Inflammatory macrophage treated with lipopolysaccharide for 4 hours (primary cell): ENCODE data around the gene MFN2.

Experiments
- DNase-seq: peaks from one replicate; pipeline ENCODE4 v3.0.0-alpha.2; 2020

Gene MFN2

GRCh38 chr1:11960715-11961114, 19.5 kb upstream of the MFN2 start:
- peak; percentile 88 for DNase-seq

- DNase-seq: peak; percentile 89
Observed at GRCh38 chr1:11961230-11961629, 19.0 kb upstream of the MFN2 start.

- no peak for DNase-seq
Observed at GRCh38 chr1:11963622-11964021, 16.6 kb upstream of the MFN2 start.

GRCh38 chr1:11964656-11965055, 15.6 kb upstream of the MFN2 start:
- DNase-seq: no peak

GRCh38 chr1:11967028-11967547, 13.2 kb upstream of the MFN2 start:
- DNase-seq: peak; percentile 55

GRCh38 chr1:11970441-11971185, 9.6 kb upstream of the MFN2 start:
- no peak for DNase-seq

- no peak for DNase-seq
Observed at GRCh38 chr1:11977625-11978024, 2.6 kb upstream of the MFN2 start.

GRCh38 chr1:11978301-11978700, 1.9 kb upstream of the MFN2 start:
- DNase-seq: peak; percentile 53

GRCh38 chr1:11979028-11979850, 1.0 kb upstream of the MFN2 start:
- DNase-seq: no peak

- no peak for DNase-seq
Observed at GRCh38 chr1:11980676-11980972, 380 bp downstream of the MFN2 start.

- no peak for DNase-seq
Observed at GRCh38 chr1:11981378-11982009, 1.2 kb downstream of the MFN2 start.

- peak; percentile 26 for DNase-seq
Observed at GRCh38 chr1:11982010-11982392, 1.8 kb downstream of the MFN2 start.

GRCh38 chr1:11984121-11984520, 3.9 kb downstream of the MFN2 start:
- no peak for DNase-seq

- DNase-seq: no peak
Observed at GRCh38 chr1:11984576-11984975, 4.3 kb downstream of the MFN2 start.

- DNase-seq: no peak
Observed at GRCh38 chr1:11985171-11985570, 4.9 kb downstream of the MFN2 start.

GRCh38 chr1:11985851-11986250, 5.6 kb downstream of the MFN2 start:
- peak; percentile 83 for DNase-seq

GRCh38 chr1:11989669-11990068, 9.4 kb downstream of the MFN2 start:
- no peak for DNase-seq

- no peak for DNase-seq
Observed at GRCh38 chr1:11990303-11991032, 10.2 kb downstream of the MFN2 start.

GRCh38 chr1:11991969-11992676, 11.9 kb downstream of the MFN2 start:
- no peak for DNase-seq

- DNase-seq: no peak
Observed at GRCh38 chr1:11997081-11997850, 17.0 kb downstream of the MFN2 start.

GRCh38 chr1:11998636-11999035, 18.4 kb downstream of the MFN2 start:
- no peak for DNase-seq

GRCh38 chr1:11999236-11999635, 19.0 kb downstream of the MFN2 start:
- no peak for DNase-seq
